Stimulated activated CD8-positive, alpha-beta memory T cell treated with anti-CD3 and anti-CD28 coated beads, Interleukin-7, amount 100 ng/mL, for 48 hours (primary cell): ENCODE data around the gene ENTPD2.
A peak's percentile ranks its signal among the peaks of the same experiment; 100 is the strongest.
"Not testable (repeated sequence)": the region's sequence is repeated elsewhere in the genome, so short reads cannot be mapped to it uniquely, and the experiment has no call there.

Experiments
- DNase-seq, 2 donors: peaks; one replicate each; pipeline ENCODE4 v3.0.0-alpha.2; 2020; ENCODE audit warnings: low read depth in 1 of 2; ENCODE audit errors: extremely low read depth in 1 of 2

Gene ENTPD2

GRCh38 chr9:137065336-137065967, 11.6 kb upstream of the ENTPD2 start:
- DNase-seq, result no peak

- no peak for DNase-seq
These were observed 11.0 kb upstream of the ENTPD2 start for GRCh38 chr9:137064880-137065164.

GRCh38 chr9:137064027-137064879, 10.4 kb upstream of the ENTPD2 start:
- no peak for DNase-seq

- no peak for DNase-seq
These were observed 9.6 kb upstream of the ENTPD2 start for GRCh38 chr9:137063311-137064026.

- DNase-seq, result not testable (repeated sequence)
These were observed 8.9 kb upstream of the ENTPD2 start for GRCh38 chr9:137062798-137063197.

GRCh38 chr9:137062384-137062783, 8.5 kb upstream of the ENTPD2 start:
- no peak for DNase-seq

- DNase-seq, result no peak
These were observed 4.8 kb upstream of the ENTPD2 start for GRCh38 chr9:137058521-137059234.

GRCh38 chr9:137057545-137057944, 3.7 kb upstream of the ENTPD2 start:
- DNase-seq, result no peak

- DNase-seq, result no peak
These were observed 3.0 kb upstream of the ENTPD2 start for GRCh38 chr9:137056739-137057415.

- DNase-seq, result no peak
These were observed 1.8 kb upstream of the ENTPD2 start for GRCh38 chr9:137055385-137056364.

- no peak for DNase-seq
These were observed 1.1 kb upstream of the ENTPD2 start for GRCh38 chr9:137054932-137055384.

- DNase-seq, result no peak
These were observed 590 bp downstream of the ENTPD2 start for GRCh38 chr9:137052998-137053943.

- no peak for DNase-seq
These were observed 1.6 kb downstream of the ENTPD2 start for GRCh38 chr9:137052293-137052692.

- no peak for DNase-seq
These were observed 2.6 kb downstream of the ENTPD2 start for GRCh38 chr9:137051145-137051724.

- DNase-seq, result no peak
These were observed 3.3 kb downstream of the ENTPD2 start for GRCh38 chr9:137050570-137050969.

GRCh38 chr9:137049544-137050449, 4.1 kb downstream of the ENTPD2 start:
- DNase-seq, result peak in 1 of 2 donors; percentile 53
